Measurements from ENCODE around the gene FGF14. TPM values are rescaled to one million over a fixed set of nuclear protein-coding genes. Genes with fewer than 3 reads are reported as not detected.
"Not testable (repeated sequence)": the region's sequence is repeated elsewhere in the genome, so short reads cannot be mapped to it uniquely, and the experiment has no call there.

The FGF14 gene
- total RNA-seq, 2 experiments from 2014 or later = not detected

- CTCF ChIA-PET = no interaction called here
- POLR2A ChIA-PET = no interaction called here
Observed at GRCh38 chr13:102147353-102147752, 254.5 kb downstream of the FGF14 start.

- POLR2A ChIA-PET = no interaction called here
- CTCF ChIA-PET = no interaction called here
Observed at GRCh38 chr13:102145750-102146149, 256.1 kb downstream of the FGF14 start.

- CTCF ChIA-PET = no interaction called here
- POLR2A ChIA-PET = no interaction called here
Observed at GRCh38 chr13:102142473-102142826, 259.4 kb downstream of the FGF14 start.

GRCh38 chr13:102141625-102142472 lies 260.0 kb downstream of the FGF14 start:
- CTCF ChIA-PET = no interaction called here
- POLR2A ChIA-PET = no interaction called here

- ChIA-PET CTCF (interaction anchor here (0.7 kb wide), 1 partner anchor 415 kb away, joined by 3 read pairs; no protein-coding TSS in a partner anchor), POLR2A (no interaction called here)
Observed at GRCh38 chr13:102139626-102140025, 262.2 kb downstream of the FGF14 start.

GRCh38 chr13:102138635-102139190 lies 263.1 kb downstream of the FGF14 start:
- ChIA-PET CTCF (no interaction called here), POLR2A (no interaction called here)

GRCh38 chr13:102137904-102138303 lies 263.9 kb downstream of the FGF14 start:
- POLR2A ChIA-PET = not testable (repeated sequence)

GRCh38 chr13:102136735-102137296 lies 265.0 kb downstream of the FGF14 start:
- POLR2A ChIA-PET = no interaction called here
- CTCF ChIA-PET = no interaction called here

More at GRCh38 chr13:102137904-102138303, 263.9 kb downstream of the FGF14 start:
- CTCF ChIA-PET = not testable (repeated sequence)

- ChIA-PET CTCF (no interaction called here), POLR2A (no interaction called here)
Observed at GRCh38 chr13:102132777-102133295, 269.0 kb downstream of the FGF14 start.

GRCh38 chr13:102131246-102131645 lies 270.6 kb downstream of the FGF14 start:
- ChIA-PET CTCF (no interaction called here), POLR2A (no interaction called here)

- CTCF ChIA-PET = no interaction called here
- POLR2A ChIA-PET = no interaction called here
Observed at GRCh38 chr13:102128216-102128810, 273.5 kb downstream of the FGF14 start.

GRCh38 chr13:102127153-102127552 lies 274.7 kb downstream of the FGF14 start:
- ChIA-PET POLR2A (no interaction called here), CTCF (no interaction called here)

- CTCF ChIA-PET = no interaction called here
Observed at GRCh38 chr13:102122147-102122546, 279.7 kb downstream of the FGF14 start.

GRCh38 chr13:102117175-102117831 lies 284.5 kb downstream of the FGF14 start:
- CTCF ChIA-PET = no interaction called here
- POLR2A ChIA-PET = no interaction called here

More at GRCh38 chr13:102122147-102122546, 279.7 kb downstream of the FGF14 start:
- POLR2A ChIA-PET = no interaction called here

- CTCF ChIA-PET = no interaction called here
- POLR2A ChIA-PET = no interaction called here
Observed at GRCh38 chr13:102103469-102103868, 298.4 kb downstream of the FGF14 start.

GRCh38 chr13:102100234-102100633 lies 301.6 kb downstream of the FGF14 start:
- CTCF ChIA-PET = no interaction called here
- POLR2A ChIA-PET = no interaction called here

GRCh38 chr13:102097708-102098107 lies 304.1 kb downstream of the FGF14 start:
- ChIA-PET CTCF (no interaction called here), POLR2A (no interaction called here)

- CTCF ChIA-PET, POLR2A ChIA-PET: not testable (repeated sequence)
Observed at GRCh38 chr13:102093288-102093687, 308.6 kb downstream of the FGF14 start.

GRCh38 chr13:102091231-102091630 lies 310.6 kb downstream of the FGF14 start:
- ChIA-PET CTCF (no interaction called here), POLR2A (no interaction called here)

GRCh38 chr13:102090532-102090931 lies 311.3 kb downstream of the FGF14 start:
- CTCF ChIA-PET = no interaction called here
- POLR2A ChIA-PET = no interaction called here
